ENCODE results near the gene PTPRA. TPM values are rescaled to one million over a fixed set of nuclear protein-coding genes. Genes with fewer than 3 reads are reported as not detected.

Gene PTPRA
- total RNA-seq, 2 experiments from 2014 or later, result 42.0 to 43.1 TPM

DNA sequence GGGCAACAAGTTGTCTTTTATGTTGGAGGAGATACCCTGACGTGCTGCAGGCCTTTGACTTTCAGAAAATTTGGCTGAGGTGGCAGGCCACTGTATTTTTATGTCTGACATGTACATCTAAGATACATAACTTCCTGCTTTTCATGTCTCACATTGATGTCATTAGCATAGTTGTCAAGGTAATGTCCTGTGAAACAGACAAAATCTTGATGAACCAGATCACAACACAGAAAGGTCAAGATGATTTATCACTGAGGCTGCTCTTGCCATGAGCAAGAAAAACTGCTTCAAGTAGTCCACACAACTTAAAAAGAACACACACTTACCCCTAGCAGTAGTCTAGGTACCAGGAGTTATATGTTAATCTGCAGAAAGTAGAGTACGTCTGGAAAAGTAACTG is 120.0 kb downstream of the PTPRA start:
- DNase-seq (no peak), ATAC-seq (peak; percentile 27)
- ChIA-PET CTCF (no interaction called here), POLR2A (interaction anchor here (2.0 kb wide), 1 partner anchor 19 kb away, joined by 5 read pairs; no protein-coding TSS in a partner anchor)
- intact Hi-C loops (cut with micrococcal nuclease), result no loop called here
- H3K4me1 Mint-ChIP-seq (ENCODE audit: low read depth), result peaks cover 20% of the 10 kb centered on the region
- peak overlapping the region; percentile 69 for H3K27ac Mint-ChIP-seq
- no peaks in the 10 kb centered on the region for H3K9me3 Mint-ChIP-seq
- no peak for TF ChIP-seq CTCF (IDR thresholded peaks at IDR 0.05)
- no peak overlapping the region for H3K4me3 Mint-ChIP-seq
- H3K36me3 Mint-ChIP-seq (ENCODE audit: low read depth), result peaks cover 51% of the 10 kb centered on the region
- H3K27me3 Mint-ChIP-seq, result no peaks in the 10 kb centered on the region

GRCh38 chr20:2995796-2996195 is 122.5 kb downstream of the PTPRA start:
- no peak overlapping the region for H3K27ac Mint-ChIP-seq
- intact Hi-C loops (cut with micrococcal nuclease), result no loop called here
- CTCF ChIA-PET, result interaction anchor here (1.2 to 1.5 kb wide), 2 partner anchors 9 to 131 kb away, joined by 3 read pairs; no protein-coding TSS in a partner anchor
- H3K4me3 Mint-ChIP-seq, result no peak overlapping the region
- no peak for TF ChIP-seq CTCF (IDR thresholded peaks at IDR 0.05)
- H3K9me3 Mint-ChIP-seq, result no peaks in the 10 kb centered on the region
- no peak for ATAC-seq
- no peaks in the 10 kb centered on the region for H3K27me3 Mint-ChIP-seq
- peaks cover 7% of the 10 kb centered on the region for H3K4me1 Mint-ChIP-seq (ENCODE audit: low read depth)
- POLR2A ChIA-PET, result no interaction called here
- peaks cover 35% of the 10 kb centered on the region for H3K36me3 Mint-ChIP-seq (ENCODE audit: low read depth)
- no peak for DNase-seq

GRCh38 chr20:2998728-2999127 is 125.4 kb downstream of the PTPRA start:
- H3K27ac Mint-ChIP-seq, result no peak overlapping the region

GRCh38 chr20:3000852-3001523 is 127.7 kb downstream of the PTPRA start:
- H3K9me3 Mint-ChIP-seq, result no peaks in the 10 kb centered on the region
- no peak for TF ChIP-seq CTCF (IDR thresholded peaks at IDR 0.05)
- CTCF ChIA-PET, result interaction anchor here (1.2 kb wide), 1 partner anchor 17 kb away, joined by 3 read pairs; no protein-coding TSS in a partner anchor
- no peaks in the 10 kb centered on the region for H3K27me3 Mint-ChIP-seq
- POLR2A ChIA-PET, result interaction anchor here (0.6 kb wide), 2 partner anchors 64 to 149 kb away, joined by 3 to 5 read pairs; no protein-coding TSS in a partner anchor
- DNase-seq, result no peak
- intact Hi-C loops (cut with micrococcal nuclease), result no loop called here
- no peak for ATAC-seq
- H3K4me1 Mint-ChIP-seq (ENCODE audit: low read depth), result peaks cover 2% of the 10 kb centered on the region
- peaks cover 24% of the 10 kb centered on the region for H3K36me3 Mint-ChIP-seq (ENCODE audit: low read depth)
- H3K27ac Mint-ChIP-seq, result no peak overlapping the region
- H3K4me3 Mint-ChIP-seq, result no peak overlapping the region

More at GRCh38 chr20:2998728-2999127, 125.4 kb downstream of the PTPRA start:
- no peaks in the 10 kb centered on the region for H3K27me3 Mint-ChIP-seq
- no peak overlapping the region for H3K4me3 Mint-ChIP-seq
- intact Hi-C loops (cut with micrococcal nuclease), result no loop called here
- DNase-seq (no peak), ATAC-seq (no peak)
- CTCF ChIA-PET, result interaction anchor here (0.8 kb wide), 1 partner anchor 12 kb away, joined by 4 read pairs; no protein-coding TSS in a partner anchor
- POLR2A ChIA-PET, result interaction anchor here (0.6 kb wide), 1 partner anchor 13 kb away, joined by 3 read pairs; no protein-coding TSS in a partner anchor
- no peaks in the 10 kb centered on the region for H3K9me3 Mint-ChIP-seq
- H3K4me1 Mint-ChIP-seq (ENCODE audit: low read depth), result peaks cover 2% of the 10 kb centered on the region
- peaks cover 25% of the 10 kb centered on the region for H3K36me3 Mint-ChIP-seq (ENCODE audit: low read depth)
- no peak for TF ChIP-seq CTCF (IDR thresholded peaks at IDR 0.05)

GRCh38 chr20:3003416-3003815 is 130.1 kb downstream of the PTPRA start:
- ChIA-PET CTCF (no interaction called here), POLR2A (interaction anchor here (0.6 kb wide), 1 partner anchor 396 kb away, joined by 3 read pairs; no protein-coding TSS in a partner anchor)
- Mint-ChIP-seq H3K27me3 (no peaks in the 10 kb centered on the region), H3K4me1 (ENCODE audit: low read depth) (no peaks in the 10 kb centered on the region), H3K9me3 (no peaks in the 10 kb centered on the region), H3K27ac (no peak overlapping the region), H3K36me3 (ENCODE audit: low read depth) (peaks cover 27% of the 10 kb centered on the region), H3K4me3 (no peak overlapping the region)
- intact Hi-C loops (cut with micrococcal nuclease), result no loop called here
- DNase-seq (no peak), ATAC-seq (no peak)
- no peak for TF ChIP-seq CTCF (IDR thresholded peaks at IDR 0.05)

All from activated CD8-positive, alpha-beta T cell treated with anti-CD3 and anti-CD28 coated beads for 36 hours (primary cell).